Measurements from ENCODE around the gene PXN. TPM values are rescaled to one million over a fixed set of nuclear protein-coding genes. Genes with fewer than 3 reads are reported as not detected.

Gene PXN
- total and polyA plus RNA-seq, 11 donors, result 34.3 to 103 (median 69.9) TPM

GRCh38 chr12:120225852-120226640 lies 39.5 kb downstream of the PXN start:
- no peak overlapping the region for H3K4me3 ChIP-seq

DNA sequence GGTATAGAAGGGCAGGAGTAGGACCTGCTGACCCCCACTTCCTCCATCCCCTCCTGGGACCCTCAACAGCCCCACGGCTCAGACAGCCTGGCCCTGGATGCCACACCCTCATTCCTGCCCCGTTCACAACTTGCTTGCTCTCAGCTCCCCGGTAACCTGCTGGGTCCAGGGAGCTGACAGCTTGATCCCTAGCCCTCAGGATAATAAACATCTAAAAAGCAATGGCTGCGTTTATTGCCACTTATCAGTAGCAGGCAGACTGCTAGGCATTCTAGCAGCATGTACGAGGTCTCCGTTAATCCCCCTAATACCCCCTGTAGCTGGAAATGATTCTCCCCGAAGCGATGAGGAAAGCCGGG lies 40.4 kb downstream of the PXN start:
- TF ChIP-seq, protein P1, sequence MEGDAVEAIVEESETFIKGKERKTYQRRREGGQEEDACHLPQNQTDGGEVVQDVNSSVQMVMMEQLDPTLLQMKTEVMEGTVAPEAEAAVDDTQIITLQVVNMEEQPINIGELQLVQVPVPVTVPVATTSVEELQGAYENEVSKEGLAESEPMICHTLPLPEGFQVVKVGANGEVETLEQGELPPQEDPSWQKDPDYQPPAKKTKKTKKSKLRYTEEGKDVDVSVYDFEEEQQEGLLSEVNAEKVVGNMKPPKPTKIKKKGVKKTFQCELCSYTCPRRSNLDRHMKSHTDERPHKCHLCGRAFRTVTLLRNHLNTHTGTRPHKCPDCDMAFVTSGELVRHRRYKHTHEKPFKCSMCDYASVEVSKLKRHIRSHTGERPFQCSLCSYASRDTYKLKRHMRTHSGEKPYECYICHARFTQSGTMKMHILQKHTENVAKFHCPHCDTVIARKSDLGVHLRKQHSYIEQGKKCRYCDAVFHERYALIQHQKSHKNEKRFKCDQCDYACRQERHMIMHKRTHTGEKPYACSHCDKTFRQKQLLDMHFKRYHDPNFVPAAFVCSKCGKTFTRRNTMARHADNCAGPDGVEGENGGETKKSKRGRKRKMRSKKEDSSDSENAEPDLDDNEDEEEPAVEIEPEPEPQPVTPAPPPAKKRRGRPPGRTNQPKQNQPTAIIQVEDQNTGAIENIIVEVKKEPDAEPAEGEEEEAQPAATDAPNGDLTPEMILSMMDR (IDR thresholded peaks at IDR 0.05), result no peak
- no peak for TF ChIP-seq POLR2A (IDR thresholded peaks at IDR 0.05)
- Histone ChIP-seq H3K27me3 (no peaks in the 10 kb centered on the region), H3K27ac (peak overlapping the region in 11 of 12 donors; percentile 29 to 72 (median 63)), H3K4me3 (peak overlapping the region in 5 of 12 donors; percentile 2 to 28 (median 20)), H3K4me1 (peaks cover 27 to 63% (median 55%) of the 10 kb centered on the region in 12 donors), H3K36me3 (peaks cover 0 to 65% (median 46%) of the 10 kb centered on the region in 9 donors), H3K9me3 (no peaks in the 10 kb centered on the region)
- peak in 1 of 4 donors; percentile 2 for ATAC-seq
- DNase-seq, result no peak
- intact Hi-C loops (cut with DNase I), result no loop called here
- WGBS, 4 donors, result 26 to 42% (median 33%) methylated on average over 9 of the region's 9 CpGs

More at GRCh38 chr12:120225852-120226640, 39.5 kb downstream of the PXN start:
- no peaks in the 10 kb centered on the region for H3K9me3 ChIP-seq
- peaks cover 28 to 71% (median 64%) of the 10 kb centered on the region in 12 donors for H3K4me1 ChIP-seq
- TF ChIP-seq, protein P1 (IDR thresholded peaks at IDR 0.05), result peak in 6 of 12 donors; percentile 7 to 20 (median 14)
- TF ChIP-seq POLR2A (IDR thresholded peaks at IDR 0.05), result no peak
- peak in 2 of 5 donors; percentile 54 for DNase-seq
- ATAC-seq, result peak in 3 of 4 donors; percentile 1 to 31 (median 15)
- peak overlapping the region in 11 of 12 donors; percentile 36 to 72 (median 63) for H3K27ac ChIP-seq
- WGBS, 4 donors, result 49 to 58% (median 54%) methylated on average over 9 to 13 of the region's 13 CpGs
- intact Hi-C loops (cut with DNase I), result no loop called here
- peaks cover 0 to 56% (median 40%) of the 10 kb centered on the region in 9 donors for H3K36me3 ChIP-seq
- no peaks in the 10 kb centered on the region for H3K27me3 ChIP-seq

- H3K4me1 ChIP-seq, result peaks cover 21 to 56% (median 49%) of the 10 kb centered on the region in 12 donors
- no peaks in the 10 kb centered on the region for H3K27me3 ChIP-seq
- H3K4me3 ChIP-seq, result peak overlapping the region in 9 of 12 donors; percentile 1 to 28 (median 20)
- intact Hi-C loops (cut with DNase I), result no loop called here
- H3K9me3 ChIP-seq, result no peaks in the 10 kb centered on the region
- peak overlapping the region in 11 of 12 donors; percentile 29 to 72 (median 63) for H3K27ac ChIP-seq
- H3K36me3 ChIP-seq, result peaks cover 0 to 71% (median 53%) of the 10 kb centered on the region in 9 donors
- TF ChIP-seq, protein P1 (IDR thresholded peaks at IDR 0.05), result peak in 1 of 12 donors; percentile 5
- TF ChIP-seq POLR2A (IDR thresholded peaks at IDR 0.05), result no peak
- WGBS, 4 donors, result 35 to 51% (median 44%) methylated on average over 14 to 25 of the region's 25 CpGs
- ATAC-seq, result peak; percentile 32 to 58 (median 50)
- DNase-seq, result peak in 4 of 5 donors; percentile 60 to 68 (median 66)
Observed at GRCh38 chr12:120224304-120225199, 41.0 kb downstream of the PXN start.
